RWPE1 (cell line): ENCODE measurements around the gene PHLDA3.

ENCODE experiments used
- CTCF ChIA-PET: fragments of 350-600 bp; sonication (Branson Sonifier 250); formaldehyde crosslinking; extraction: SDS; loops from one replicate; lab custom pipeline; 2021; lab: Yijun Ruan, JAX
- POLR2A ChIA-PET: fragments of 400-600 bp; formaldehyde crosslinking; extraction: SDS; loops from one replicate; lab custom pipeline; 2020; ENCODE audit warnings: antibody characterized with exemption; ENCODE audit not compliant: low non-redundant PET; lab: Yijun Ruan, JAX
- DNase-seq: peaks from one replicate; pipeline ENCODE4 v3.0.0; 2012; ENCODE audit warnings: low spot score
- H3K27ac ChIP-seq: fragments of 450-650 bp; 2 replicates; pipeline ENCODE4 v1.5.1; 2017
- CTCF ChIP-seq: fragments of 450-650 bp; conservative IDR thresholded peaks from 2 replicates; pipeline ENCODE4 v1.5.1; 2017; ENCODE audit warnings: low read depth, mild to moderate bottlenecking

Gene PHLDA3

GRCh38 chr1:201489643-201490261 is 20.8 kb upstream of the PHLDA3 start:
- no peak for TF ChIP-seq CTCF
- ChIA-PET CTCF (interaction anchor here (0.5 to 22.3 kb wide), 4 partner anchors 8 to 143 kb away, joined by 3 to 464 read pairs (median 4); partner anchors contain the start of gene CSRP1), POLR2A (interaction anchor here (0.9 to 1.7 kb wide), 3 partner anchors 9 to 16 kb away, joined by 3 to 5 read pairs (median 4); partner anchors contain the start of gene CSRP1)
- no peak for DNase-seq
- peak overlapping the region; percentile 93 for H3K27ac ChIP-seq

GRCh38 chr1:201488830-201489589 is 20.0 kb upstream of the PHLDA3 start:
- TF ChIP-seq CTCF, result no peak
- POLR2A ChIA-PET, result interaction anchor here (0.9 to 1.7 kb wide), 3 partner anchors 8 to 17 kb away, joined by 3 to 5 read pairs (median 4); partner anchors contain the start of gene CSRP1
- peak; percentile 99 for DNase-seq
- CTCF ChIA-PET, result interaction anchor here (1.1 to 22.3 kb wide), 2 partner anchors 9 to 23 kb away, joined by 3 to 464 read pairs; partner anchors contain the start of gene CSRP1
- peak overlapping the region; percentile 93 for H3K27ac ChIP-seq

- POLR2A ChIA-PET, result no interaction called here
Measured at GRCh38 chr1:201487742-201488141, 18.8 kb upstream of the PHLDA3 start.

GRCh38 chr1:201486187-201486586 is 17.2 kb upstream of the PHLDA3 start:
- TF ChIP-seq CTCF, result no peak
- ChIA-PET CTCF (interaction anchor here (0.5 to 22.3 kb wide), 5 partner anchors 10 to 38 kb away, joined by 4 to 464 read pairs (median 5); partner anchors contain the start of gene CSRP1), POLR2A (interaction anchor here (1.4 kb wide), 1 partner anchor 20 kb away, joined by 5 read pairs; no protein-coding TSS in a partner anchor)
- DNase-seq, result no peak
- peak overlapping the region; percentile 44 for H3K27ac ChIP-seq

More at GRCh38 chr1:201487742-201488141, 18.8 kb upstream of the PHLDA3 start:
- DNase-seq, result no peak
- CTCF ChIA-PET, result interaction anchor here (0.8 to 22.3 kb wide), 3 partner anchors 11 to 24 kb away, joined by 3 to 464 read pairs (median 4); partner anchors contain the start of gene CSRP1
- no peak overlapping the region for H3K27ac ChIP-seq
- TF ChIP-seq CTCF, result no peak

GRCh38 chr1:201485184-201485774 is 16.3 kb upstream of the PHLDA3 start:
- POLR2A ChIA-PET, result interaction anchor here (1.4 kb wide), 1 partner anchor 21 kb away, joined by 5 read pairs; no protein-coding TSS in a partner anchor
- peak overlapping the region; percentile 2; the same call in 1 of the 2 replicates for H3K27ac ChIP-seq
- CTCF ChIA-PET, result interaction anchor here (0.6 to 22.3 kb wide), 5 partner anchors 27 to 100 kb away, joined by 3 to 464 read pairs (median 5); partner anchors contain the start of gene CSRP1
- no peak for TF ChIP-seq CTCF
- DNase-seq, result no peak
